ENCODE data around the gene DCLK2. TPM values are rescaled to one million over a fixed set of nuclear protein-coding genes. Genes with fewer than 3 reads are reported as not detected.

The DCLK2 gene
- polyA plus RNA-seq, 1 donor from 2014 or later = 134 TPM

GRCh38 chr4:150252306-150252705 is 174.1 kb downstream of the DCLK2 start:
- Histone ChIP-seq H3K36me3 (ENCODE audit: insufficient read depth, low read length) (peaks cover 51% of the 10 kb centered on the region), H3K79me2 (replicated peaks; ENCODE audit: insufficient read depth, low read length) (no peaks in the 10 kb centered on the region), H2AFZ (ENCODE audit: low read depth, low read length) (no peak overlapping the region), H3K27ac (ENCODE audit: low read length) (no peak overlapping the region), H4K20me1 (ENCODE audit: insufficient read depth) (no peaks in the 10 kb centered on the region), H3K9me2 (ENCODE audit: insufficient read depth, low read length) (no peaks in the 10 kb centered on the region), H3K27me3 (ENCODE audit: insufficient read depth, low read depth, low read length) (no peaks in the 10 kb centered on the region), H3K9me3 (ENCODE audit: low read length) (no peaks in the 10 kb centered on the region), H3K4me3 (ENCODE audit: low read length) (no peak overlapping the region), H3K4me2 (ENCODE audit: low read length) (no peak overlapping the region), H3F3A (ENCODE audit: insufficient read depth, low read length, poor library complexity, severe bottlenecking) (peaks cover 4% of the 10 kb centered on the region), H3K9ac (ENCODE audit: low read length) (no peak overlapping the region)
- TF ChIP-seq POLR2AphosphoS5 (IDR thresholded peaks at IDR 0.05) (no peak), SMC3 (conservative IDR thresholded peaks at IDR 0.05; ENCODE audit: poor library complexity) (no peak), CTCF (IDR thresholded peaks at IDR 0.05; ENCODE audit: poor library complexity, severe bottlenecking) (no peak), EP300 (conservative IDR thresholded peaks at IDR 0.05; ENCODE audit: poor library complexity, severe bottlenecking) (no peak), RAD21 (conservative IDR thresholded peaks at IDR 0.05) (no peak), MXI1 (conservative IDR thresholded peaks at IDR 0.05; ENCODE audit: poor library complexity, severe bottlenecking) (no peak), EZH2 (IDR thresholded peaks at IDR 0.05; ENCODE audit: borderline replicate concordance, insufficient read depth, low read length, poor library complexity, severe bottlenecking) (no peak), REST (IDR thresholded peaks at IDR 0.05; ENCODE audit: borderline replicate concordance) (no peak)

GRCh38 chr4:150252741-150253140 is 174.5 kb downstream of the DCLK2 start:
- H3K27ac ChIP-seq (ENCODE audit: low read length) = no peak overlapping the region
- H2AFZ ChIP-seq (ENCODE audit: low read depth, low read length) = no peak overlapping the region
- H3K4me2 ChIP-seq (ENCODE audit: low read length) = no peak overlapping the region
- no peaks in the 10 kb centered on the region for H3K79me2 ChIP-seq (replicated peaks; ENCODE audit: insufficient read depth, low read length)
- no peak overlapping the region for H3K9ac ChIP-seq (ENCODE audit: low read length)
- H3K9me2 ChIP-seq (ENCODE audit: insufficient read depth, low read length) = no peaks in the 10 kb centered on the region
- TF ChIP-seq MXI1 (conservative IDR thresholded peaks at IDR 0.05; ENCODE audit: poor library complexity, severe bottlenecking) (no peak), EP300 (conservative IDR thresholded peaks at IDR 0.05; ENCODE audit: poor library complexity, severe bottlenecking) (no peak), REST (IDR thresholded peaks at IDR 0.05; ENCODE audit: borderline replicate concordance) (no peak), TAF1 (IDR thresholded peaks at IDR 0.05; ENCODE audit: low read depth) (no peak), POLR2AphosphoS5 (IDR thresholded peaks at IDR 0.05) (no peak), CTCF (IDR thresholded peaks at IDR 0.05; ENCODE audit: poor library complexity, severe bottlenecking) (no peak), EZH2 (IDR thresholded peaks at IDR 0.05; ENCODE audit: borderline replicate concordance, insufficient read depth, low read length, poor library complexity, severe bottlenecking) (no peak), SMC3 (conservative IDR thresholded peaks at IDR 0.05; ENCODE audit: poor library complexity) (no peak), RAD21 (conservative IDR thresholded peaks at IDR 0.05) (no peak)
- H3K36me3 ChIP-seq (ENCODE audit: insufficient read depth, low read length) = peaks cover 52% of the 10 kb centered on the region
- no peak overlapping the region for H3K4me3 ChIP-seq (ENCODE audit: low read length)
- H4K20me1 ChIP-seq (ENCODE audit: insufficient read depth) = no peaks in the 10 kb centered on the region
- no peaks in the 10 kb centered on the region for H3K27me3 ChIP-seq (ENCODE audit: insufficient read depth, low read depth, low read length)
- peaks cover 4% of the 10 kb centered on the region for H3F3A ChIP-seq (ENCODE audit: insufficient read depth, low read length, poor library complexity, severe bottlenecking)
- H3K9me3 ChIP-seq (ENCODE audit: low read length) = no peaks in the 10 kb centered on the region
